ENCODE measurements around the gene CD58.
"Not testable (repeated sequence)": the region's sequence is repeated elsewhere in the genome, so short reads cannot be mapped to it uniquely, and the experiment has no call there.

GRCh38 chr1:116591951-116592605 lies 21.3 kb upstream of the CD58 start:
- not testable (repeated sequence) for TF ChIP-seq CTCF, POLR2A, POLR2AphosphoS5 (IDR thresholded peaks at IDR 0.05)

Measured in suprapubic skin (tissue), 4 donors.